Measurements from ENCODE around the gene TRIM66.
A peak's percentile ranks its signal among the peaks of the same experiment; 100 is the strongest.

Gene TRIM66

GRCh38 chr11:8690374-8691342 lies 8.2 kb upstream of the TRIM66 start:
- no peak for DNase-seq (ENCODE audit: low read depth)

DNA sequence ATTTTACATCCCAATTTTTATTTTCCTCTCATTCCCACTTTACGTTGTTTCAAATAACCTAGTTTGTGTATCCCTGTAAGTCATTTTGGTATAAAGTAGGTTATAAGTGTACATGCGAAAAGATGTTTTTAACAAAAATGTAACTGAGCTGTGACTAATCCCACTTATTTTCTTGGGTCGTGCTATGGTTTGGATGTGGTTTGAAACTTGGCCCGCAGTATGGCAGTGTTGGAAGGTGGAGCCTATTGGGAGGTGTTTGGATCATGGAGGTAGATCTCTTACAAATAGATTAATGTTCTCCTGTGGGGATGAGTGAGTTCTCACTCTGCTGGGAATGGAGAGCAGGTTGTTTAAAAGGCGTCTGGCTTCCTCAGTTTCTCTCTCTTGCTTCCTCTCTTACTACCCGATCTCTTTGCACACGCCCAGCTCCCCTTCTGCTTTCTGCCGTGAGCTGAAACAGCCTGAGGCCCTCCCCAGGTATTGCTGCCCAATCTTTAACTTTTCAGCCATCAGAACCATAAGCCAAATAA lies 7.3 kb upstream of the TRIM66 start:
- DNase-seq (ENCODE audit: low read depth) = peak; percentile 39

DNA sequence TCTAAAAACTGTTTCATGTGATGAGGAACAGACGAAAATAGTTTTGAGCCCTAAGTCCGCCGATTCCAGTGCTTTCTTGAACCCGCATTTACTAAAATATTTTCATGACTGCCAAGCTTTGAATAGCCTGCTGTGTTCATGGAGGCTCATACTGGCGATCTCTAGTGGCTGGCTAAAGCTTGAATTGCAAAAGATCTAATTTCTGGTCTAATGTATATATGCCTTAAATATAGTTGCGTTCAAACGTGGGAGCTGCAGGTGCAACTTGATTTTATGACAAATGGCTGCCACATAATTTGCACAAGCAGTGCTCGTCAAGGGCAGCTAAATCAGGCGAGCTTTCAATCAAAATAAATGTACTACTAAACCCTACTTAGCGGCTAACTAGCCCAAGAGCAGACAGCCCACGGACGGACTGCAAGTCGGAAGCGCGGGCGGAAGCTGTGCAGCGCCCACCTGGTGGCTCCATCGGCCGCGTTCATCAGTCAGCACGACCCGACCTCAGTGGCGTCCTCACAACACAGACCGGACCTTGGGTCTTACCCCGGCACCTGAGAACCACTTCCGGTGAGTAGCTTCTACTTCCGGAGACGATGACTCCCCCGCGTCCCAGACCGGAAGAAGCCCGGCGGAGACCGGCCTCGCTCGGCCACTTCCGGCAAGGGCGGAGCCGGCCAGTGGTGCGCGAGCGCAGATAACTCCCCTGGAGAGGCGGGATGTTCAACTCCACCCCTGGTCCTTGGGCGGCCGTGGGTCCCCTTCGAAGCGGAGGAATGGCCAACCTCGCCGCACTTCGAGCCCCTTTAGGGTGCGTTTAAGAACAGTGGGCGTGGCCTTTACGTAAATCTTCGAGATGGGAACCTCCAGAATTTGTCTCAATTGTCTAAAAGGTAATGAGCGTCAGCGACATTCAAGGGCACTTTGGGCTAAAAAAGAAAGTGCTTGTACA lies 6.2 kb upstream of the TRIM66 start:
- peak; percentile 97 for DNase-seq (ENCODE audit: low read depth)

- no peak for DNase-seq (ENCODE audit: low read depth)
Measured at GRCh38 chr11:8686325-8686724, 3.9 kb upstream of the TRIM66 start.

- no peak for DNase-seq (ENCODE audit: low read depth)
Measured at GRCh38 chr11:8685820-8686219, 3.4 kb upstream of the TRIM66 start.

- DNase-seq (ENCODE audit: low read depth) = no peak
Measured at GRCh38 chr11:8685306-8685705, 2.8 kb upstream of the TRIM66 start.

DNA sequence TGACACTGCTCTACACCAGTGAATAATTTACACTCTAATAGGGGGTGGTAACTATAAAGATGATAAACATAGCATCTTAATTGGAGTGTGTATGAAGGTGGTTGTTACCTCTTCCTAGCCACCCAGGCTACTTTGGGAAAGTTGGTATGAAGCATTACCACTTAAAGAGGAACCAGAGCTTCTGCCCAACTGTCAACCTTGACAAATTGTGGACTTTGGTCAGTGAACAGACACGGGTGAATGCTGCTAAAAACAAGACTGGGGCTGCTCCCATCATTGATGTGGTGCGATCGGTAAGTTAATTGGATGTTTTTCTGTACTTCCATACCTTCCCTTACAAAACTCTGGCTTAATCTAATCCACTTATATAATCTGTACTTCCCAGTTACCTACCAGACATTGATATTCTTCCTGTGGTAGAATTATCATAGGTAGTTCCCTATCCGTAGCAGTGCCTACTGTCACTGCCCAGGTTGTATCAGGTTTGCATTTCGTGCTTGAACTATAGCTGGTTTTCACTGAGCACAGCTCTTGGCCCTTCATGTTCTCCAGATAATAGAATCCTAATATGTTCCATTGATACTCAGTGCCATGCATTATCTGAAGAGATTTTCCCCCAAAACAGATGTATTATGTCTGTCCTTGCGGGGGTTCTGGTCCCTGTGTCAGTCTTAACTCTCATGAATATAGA lies 2.3 kb upstream of the TRIM66 start:
- no peak for DNase-seq (ENCODE audit: low read depth)

DNA sequence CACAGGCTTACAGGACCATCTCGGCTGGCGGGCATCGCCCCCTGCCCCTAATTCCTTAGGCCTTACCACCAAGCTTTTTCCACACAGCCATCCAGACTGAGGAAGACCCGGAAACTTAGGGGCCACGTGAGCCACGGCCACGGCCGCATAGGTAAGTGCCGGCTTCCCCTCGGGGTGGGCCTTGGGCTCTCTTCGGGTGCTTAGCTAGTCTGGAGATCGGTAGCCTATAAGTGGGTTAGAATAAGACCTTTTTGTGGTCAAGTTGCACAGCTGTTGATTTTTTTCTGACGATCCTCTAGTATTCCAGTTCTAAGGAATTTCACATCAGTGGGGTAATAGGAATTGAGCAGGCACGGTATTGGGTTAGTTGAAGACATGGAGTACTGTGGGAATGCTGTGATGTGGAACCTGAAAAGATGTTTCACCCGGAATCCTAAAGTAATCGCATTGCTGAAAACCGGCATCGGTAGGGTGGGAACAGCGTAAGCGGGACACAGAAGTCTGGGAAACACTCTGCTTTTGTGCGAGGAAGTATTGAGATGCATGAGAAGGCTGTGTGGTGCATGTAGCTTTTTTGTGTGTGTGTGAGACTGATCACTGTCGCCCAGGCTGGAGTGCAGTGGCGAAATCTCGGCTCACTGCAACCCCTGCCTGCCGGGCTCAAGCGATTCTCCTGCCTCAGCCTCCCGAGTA lies 796 bp upstream of the TRIM66 start:
- DNase-seq (ENCODE audit: low read depth) = peak; percentile 34

DNA sequence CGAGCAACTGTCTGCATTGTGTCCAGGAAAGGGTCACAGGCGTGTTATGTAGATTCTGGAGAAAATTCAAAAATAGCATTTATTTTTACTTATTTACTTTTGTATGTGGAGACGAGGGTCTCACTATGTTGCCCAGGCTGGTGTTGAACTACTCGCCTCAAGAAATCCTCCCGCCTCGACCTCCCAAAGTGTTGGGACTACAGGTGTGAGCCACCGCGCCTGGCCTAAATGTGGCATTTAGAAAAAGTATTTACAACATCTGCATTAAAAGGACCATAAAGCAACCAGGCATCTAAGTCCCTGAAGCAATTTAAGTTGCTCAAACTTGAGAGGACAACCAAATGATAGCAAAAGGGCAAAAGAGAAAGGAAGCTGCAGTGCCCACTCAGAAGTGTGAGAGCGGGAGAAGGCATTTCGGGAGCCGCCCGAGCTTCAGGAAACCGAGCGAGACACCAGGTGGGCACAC lies 595 bp downstream of the TRIM66 start:
- DNase-seq (ENCODE audit: low read depth) = no peak

- DNase-seq (ENCODE audit: low read depth) = no peak
Measured at GRCh38 chr11:8679006-8679405, 3.5 kb downstream of the TRIM66 start.

- no peak for DNase-seq (ENCODE audit: low read depth)
Measured at GRCh38 chr11:8676458-8676857, 6.0 kb downstream of the TRIM66 start.

DNA sequence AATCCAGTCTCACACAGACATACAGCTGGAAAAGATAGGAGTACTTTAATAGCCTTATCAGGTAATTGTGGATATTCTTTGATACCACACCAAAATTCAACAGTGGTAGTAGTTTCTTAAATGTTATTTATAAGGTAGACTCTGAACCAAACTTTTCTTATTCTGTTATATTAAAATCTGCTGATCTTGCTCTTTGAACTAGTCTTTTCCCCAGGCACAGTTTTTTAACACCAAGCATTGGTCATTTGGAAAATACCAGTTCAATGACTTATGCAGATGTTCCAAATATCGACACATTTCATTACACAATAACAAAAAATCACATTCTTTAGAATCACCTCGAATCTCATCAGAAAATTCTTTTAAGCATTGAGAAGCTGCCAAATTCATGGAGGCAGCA lies 7.6 kb downstream of the TRIM66 start:
- no peak for DNase-seq (ENCODE audit: low read depth)

- DNase-seq (ENCODE audit: low read depth) = no peak
Measured at GRCh38 chr11:8672346-8672745, 10.1 kb downstream of the TRIM66 start.

DNA sequence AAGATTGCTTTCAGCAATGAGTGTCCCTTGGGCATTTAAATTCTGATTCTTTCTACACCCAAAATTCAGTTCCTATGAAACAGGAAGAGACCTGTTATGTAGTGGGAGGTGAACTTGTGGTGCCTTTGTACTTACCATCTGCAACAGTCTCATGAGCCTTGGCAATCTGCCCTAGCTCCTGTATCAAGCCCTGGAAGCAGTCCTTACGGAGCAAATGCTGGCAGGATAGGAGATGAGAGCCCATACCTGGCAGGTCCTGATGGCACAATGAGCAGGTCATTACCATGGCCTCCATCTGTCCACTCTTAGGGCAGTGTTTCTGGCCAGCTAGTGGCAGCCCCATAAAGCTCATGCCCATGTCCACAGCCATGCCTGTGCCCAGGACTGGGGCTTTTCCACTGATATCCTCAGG lies 10.8 kb downstream of the TRIM66 start:
- DNase-seq (ENCODE audit: low read depth) = no peak

GRCh38 chr11:8671193-8671612 lies 11.3 kb downstream of the TRIM66 start:
- peak; percentile 99 for DNase-seq (ENCODE audit: low read depth)

DNA sequence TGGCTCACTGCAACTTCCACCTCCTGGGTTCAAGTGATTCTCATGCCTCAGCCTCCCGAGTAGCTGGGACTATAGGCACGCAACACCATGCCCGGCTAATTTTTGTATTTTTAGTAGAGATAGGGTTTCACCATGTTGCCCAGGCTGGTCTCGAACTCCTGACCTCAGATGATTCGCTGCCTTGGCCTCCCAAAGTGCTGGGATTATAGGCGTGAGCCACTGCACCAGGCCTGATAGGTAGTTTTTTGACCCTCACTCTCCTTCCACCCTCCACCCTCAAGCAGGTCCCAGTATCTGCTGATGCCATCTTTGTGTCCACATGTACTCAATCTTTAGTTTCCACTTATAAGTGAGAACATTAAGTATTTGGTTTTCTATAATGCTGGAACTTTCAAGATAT lies 12.4 kb downstream of the TRIM66 start:
- peak; percentile 31 for DNase-seq (ENCODE audit: low read depth)

DNA sequence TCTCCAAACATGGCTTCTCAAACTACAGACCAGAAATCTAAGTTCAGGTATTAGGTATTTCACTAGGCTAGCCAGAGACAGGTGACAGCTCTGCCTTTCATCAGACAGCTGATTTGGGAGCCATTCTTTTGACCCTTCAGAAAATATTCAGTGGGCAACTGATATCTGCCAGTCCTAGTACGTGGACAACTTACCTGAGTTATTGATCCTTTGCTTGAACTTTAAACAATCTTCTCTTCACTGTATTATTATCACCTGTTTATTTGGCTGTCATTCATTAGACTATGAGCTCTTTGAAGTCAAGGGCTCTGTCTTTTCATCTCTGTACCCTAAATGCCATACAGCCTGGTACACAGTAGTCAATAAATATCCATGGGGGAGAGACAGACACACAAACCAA lies 17.2 kb downstream of the TRIM66 start:
- DNase-seq (ENCODE audit: low read depth) = no peak

GRCh38 chr11:8661001-8661795 lies 21.3 kb downstream of the TRIM66 start:
- DNase-seq (ENCODE audit: low read depth) = no peak

GRCh38 chr11:8658321-8659057 lies 24.0 kb downstream of the TRIM66 start:
- DNase-seq (ENCODE audit: low read depth) = no peak

DNA sequence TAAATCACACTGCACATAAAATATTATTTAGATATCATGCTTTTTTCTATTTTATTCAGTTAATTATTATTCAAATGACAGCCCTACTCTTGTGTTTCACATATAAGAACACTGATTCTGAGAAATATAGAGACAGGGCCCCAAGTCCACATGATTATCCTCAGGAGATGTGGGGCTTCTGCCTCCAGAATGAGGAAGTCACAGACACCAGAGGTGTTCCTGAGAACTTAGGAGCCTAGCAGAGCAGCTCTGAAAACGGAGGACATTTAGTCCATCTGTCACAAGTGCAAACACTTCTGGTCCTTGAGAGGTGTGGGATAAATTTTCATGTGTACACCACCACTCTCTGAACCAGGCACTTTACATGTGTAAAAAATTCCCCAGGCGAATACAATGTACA lies 26.2 kb downstream of the TRIM66 start:
- no peak for DNase-seq (ENCODE audit: low read depth)

Measured in EH (cell line).